Measurements from ENCODE around the gene PITPNM2. TPM values are rescaled to one million over a fixed set of nuclear protein-coding genes. Genes with fewer than 3 reads are reported as not detected.

Gene PITPNM2
- total RNA-seq, result 10 to 100 TPM in 1 of 2 donors, 1 to 10 TPM in 1; 9.4 to 10.5 TPM

GRCh38 chr12:123150744-123151456, at the start of gene PITPNM2:
Gene PITPNM2, minus strand, starts transcription at chr12:123151090. Its CDS starts 116,500 bp downstream, at chr12:123034590.
- peak in 1 of 2 donors; percentile 42 for TF ChIP-seq CTCF (IDR thresholded peaks at IDR 0.05)
- H3K4me3 ChIP-seq, result peak within 1 kb of the TSS; percentile 55 to 73
- H3K36me3 ChIP-seq, result no peaks in the 10 kb centered on the region
- no peaks in the 10 kb centered on the region for H3K27me3 ChIP-seq
- peak within 1 kb of the TSS; percentile 73 to 87 for H3K27ac ChIP-seq
- DNase-seq (ENCODE audit: low spot score), result no peak
- no peaks in the 10 kb centered on the region for H3K9me3 ChIP-seq
- peaks cover 0 to 31% of the 10 kb centered on the region in 2 donors for H3K4me1 ChIP-seq

- H3K4me3 ChIP-seq, result no peak overlapping the region
- no peak for TF ChIP-seq CTCF (IDR thresholded peaks at IDR 0.05)
Measured at GRCh38 chr12:123200414-123200813, 49.5 kb upstream of the PITPNM2 start.

GRCh38 chr12:123199936-123200335, 49.0 kb upstream of the PITPNM2 start:
- H3K4me1 ChIP-seq, result no peaks in the 10 kb centered on the region
- no peak for DNase-seq (ENCODE audit: low spot score)
- no peaks in the 10 kb centered on the region for H3K27me3 ChIP-seq
- H3K4me3 ChIP-seq, result no peak overlapping the region
- no peak overlapping the region for H3K27ac ChIP-seq
- no peak for TF ChIP-seq CTCF (IDR thresholded peaks at IDR 0.05)
- H3K36me3 ChIP-seq, result peaks cover 23% of the 10 kb centered on the region
- H3K9me3 ChIP-seq, result no peaks in the 10 kb centered on the region

More at GRCh38 chr12:123200414-123200813, 49.5 kb upstream of the PITPNM2 start:
- H3K27me3 ChIP-seq, result no peaks in the 10 kb centered on the region
- no peaks in the 10 kb centered on the region for H3K4me1 ChIP-seq
- no peak overlapping the region for H3K27ac ChIP-seq
- peaks cover 23% of the 10 kb centered on the region for H3K36me3 ChIP-seq
- H3K9me3 ChIP-seq, result no peaks in the 10 kb centered on the region
- no peak for DNase-seq (ENCODE audit: low spot score)

- DNase-seq (ENCODE audit: low spot score), result peak; percentile 13
- no peak overlapping the region for H3K27ac ChIP-seq
- H3K4me1 ChIP-seq, result no peaks in the 10 kb centered on the region
- no peaks in the 10 kb centered on the region for H3K27me3 ChIP-seq
- peaks cover 24% of the 10 kb centered on the region for H3K36me3 ChIP-seq
- no peak for TF ChIP-seq CTCF (IDR thresholded peaks at IDR 0.05)
- no peak overlapping the region for H3K4me3 ChIP-seq
- no peaks in the 10 kb centered on the region for H3K9me3 ChIP-seq
Measured at GRCh38 chr12:123187637-123188036, 36.7 kb upstream of the PITPNM2 start.

GRCh38 chr12:123180171-123180570, 29.3 kb upstream of the PITPNM2 start:
- H3K27me3 ChIP-seq, result no peaks in the 10 kb centered on the region
- no peak for DNase-seq (ENCODE audit: low spot score)
- H3K27ac ChIP-seq, result no peak overlapping the region
- no peak for TF ChIP-seq CTCF (IDR thresholded peaks at IDR 0.05)
- no peaks in the 10 kb centered on the region for H3K4me1 ChIP-seq
- H3K9me3 ChIP-seq, result no peaks in the 10 kb centered on the region
- H3K4me3 ChIP-seq, result no peak overlapping the region
- H3K36me3 ChIP-seq, result peaks cover 21% of the 10 kb centered on the region

GRCh38 chr12:123171967-123172366, 21.1 kb upstream of the PITPNM2 start:
- Histone ChIP-seq H3K4me1 (no peaks in the 10 kb centered on the region), H3K27ac (no peak overlapping the region), H3K36me3 (peaks cover 9% of the 10 kb centered on the region), H3K9me3 (no peaks in the 10 kb centered on the region), H3K27me3 (no peaks in the 10 kb centered on the region), H3K4me3 (no peak overlapping the region)
- TF ChIP-seq CTCF (IDR thresholded peaks at IDR 0.05), result no peak
- DNase-seq (ENCODE audit: low spot score), result no peak
